Astrocyte (in vitro differentiated cells and primary cell): ENCODE data around the gene CTDP1.

Source experiments
- EZH2 ChIP-seq: IDR thresholded peaks from 2 replicates; pipeline ENCODE4 v1.6.1; 2012; ENCODE audit warnings: mild to moderate bottlenecking, low read length, inconsistent platforms; ENCODE audit not compliant: insufficient read depth
- TF ChIP-seq, protein P1 (sequence below): IDR thresholded peaks from 2 replicates; pipeline ENCODE4 v1.5.1; 2011; ENCODE audit warnings: low read depth, mild to moderate bottlenecking, inconsistent platforms, low read length, moderate library complexity; ENCODE audit not compliant: insufficient read depth

DNA sequence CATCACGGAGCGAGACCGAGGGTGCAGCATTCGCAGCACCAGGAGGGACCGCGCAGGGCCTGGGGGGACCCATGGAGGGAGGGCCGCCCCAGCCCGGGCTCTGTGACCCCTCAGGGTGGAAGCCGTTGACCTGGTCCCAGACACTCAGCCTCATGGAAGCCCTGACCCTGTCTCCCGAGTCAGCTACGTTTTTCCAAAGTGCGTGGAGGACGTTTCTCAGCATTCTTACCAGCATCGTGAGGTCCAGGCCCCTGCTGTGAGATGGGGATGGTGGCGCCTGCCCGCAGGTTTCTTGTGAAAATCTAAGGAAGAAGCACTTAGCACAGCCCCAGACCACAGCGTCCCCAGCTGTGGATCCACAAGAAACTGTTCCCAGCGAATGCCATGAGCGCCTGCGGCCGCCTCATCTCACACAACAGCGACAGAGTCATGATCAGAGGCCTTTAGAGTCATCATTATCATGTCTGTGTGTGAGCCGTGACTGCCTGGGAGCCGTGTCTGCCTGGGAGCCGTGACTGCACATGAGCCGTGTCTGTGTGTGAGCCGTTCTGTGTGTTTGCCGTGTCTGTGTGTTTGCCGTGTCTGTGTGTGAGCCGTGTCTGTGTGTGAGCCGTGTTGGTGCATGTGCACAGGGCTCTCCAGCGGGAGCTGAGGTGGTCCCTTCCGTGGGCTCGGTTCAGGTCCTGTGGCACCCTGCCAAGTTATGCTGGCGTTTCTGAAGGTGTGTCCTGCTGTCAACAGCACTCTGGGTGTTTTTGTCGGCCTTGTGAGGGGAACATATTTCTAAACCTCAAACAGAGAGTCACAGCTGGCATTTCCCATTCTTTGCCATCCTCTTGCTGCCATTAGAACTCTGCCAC is 68.9 kb downstream of the CTDP1 start:
- TF ChIP-seq, protein P1, sequence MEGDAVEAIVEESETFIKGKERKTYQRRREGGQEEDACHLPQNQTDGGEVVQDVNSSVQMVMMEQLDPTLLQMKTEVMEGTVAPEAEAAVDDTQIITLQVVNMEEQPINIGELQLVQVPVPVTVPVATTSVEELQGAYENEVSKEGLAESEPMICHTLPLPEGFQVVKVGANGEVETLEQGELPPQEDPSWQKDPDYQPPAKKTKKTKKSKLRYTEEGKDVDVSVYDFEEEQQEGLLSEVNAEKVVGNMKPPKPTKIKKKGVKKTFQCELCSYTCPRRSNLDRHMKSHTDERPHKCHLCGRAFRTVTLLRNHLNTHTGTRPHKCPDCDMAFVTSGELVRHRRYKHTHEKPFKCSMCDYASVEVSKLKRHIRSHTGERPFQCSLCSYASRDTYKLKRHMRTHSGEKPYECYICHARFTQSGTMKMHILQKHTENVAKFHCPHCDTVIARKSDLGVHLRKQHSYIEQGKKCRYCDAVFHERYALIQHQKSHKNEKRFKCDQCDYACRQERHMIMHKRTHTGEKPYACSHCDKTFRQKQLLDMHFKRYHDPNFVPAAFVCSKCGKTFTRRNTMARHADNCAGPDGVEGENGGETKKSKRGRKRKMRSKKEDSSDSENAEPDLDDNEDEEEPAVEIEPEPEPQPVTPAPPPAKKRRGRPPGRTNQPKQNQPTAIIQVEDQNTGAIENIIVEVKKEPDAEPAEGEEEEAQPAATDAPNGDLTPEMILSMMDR: no peak
- TF ChIP-seq EZH2: no peak
